Activated B cell treated with CpG ODN at 0.5 μM for 24 hours (primary cell): Measurements from ENCODE around the gene PPP4C. TPM values are rescaled to one million over a fixed set of nuclear protein-coding genes. Genes with fewer than 3 reads are reported as not detected.
A peak's percentile ranks its signal among the peaks of the same experiment; 100 is the strongest.
"Not testable (repeated sequence)": the region's sequence is repeated elsewhere in the genome, so short reads cannot be mapped to it uniquely, and the experiment has no call there.

ENCODE experiments used
- ATAC-seq: fragments of 200-7000 bp; cut with Tn5 transposase; one replicate; pipeline ENCODE4 v1.10.0; 2021; ENCODE audit warnings: low read depth, mild to moderate bottlenecking, moderate library complexity
- CTCF ChIA-PET: fragments of 350-600 bp; sonication (Branson Sonifier 250); formaldehyde crosslinking; loops from one replicate; lab custom pipeline; 2021; ENCODE audit warnings: antibody characterized with exemption; lab: Charles Lee
- POLR2A ChIA-PET: fragments of 350-600 bp; sonication (Branson Sonifier 250); formaldehyde crosslinking; loops from one replicate; lab custom pipeline; 2021; ENCODE audit warnings: antibody characterized with exemption; lab: Charles Lee
- DNase-seq: peaks from one replicate; pipeline ENCODE4 v3.0.0; 2022
- H3K27ac Mint-ChIP-seq: one replicate; pipeline ENCODE4 v1.8.0; 2020; ENCODE audit warnings: mixed read lengths
- H3K27me3 Mint-ChIP-seq: one replicate; pipeline ENCODE4 v1.8.0; 2021; ENCODE audit warnings: mixed read lengths
- H3K36me3 Mint-ChIP-seq: one replicate; pipeline ENCODE4 v1.8.0; 2021; ENCODE audit warnings: low read depth, mixed read lengths
- H3K4me1 Mint-ChIP-seq: one replicate; pipeline ENCODE4 v1.8.0; 2021; ENCODE audit warnings: mixed read lengths
- H3K4me3 Mint-ChIP-seq: one replicate; pipeline ENCODE4 v1.8.0; 2020; ENCODE audit warnings: mild to moderate bottlenecking, mixed read lengths
- H3K9me3 Mint-ChIP-seq: one replicate; pipeline ENCODE4 v1.8.0; 2020; ENCODE audit warnings: mixed read lengths
- intact Hi-C: fragments of 100-400 bp; cut with micrococcal nuclease; formaldehyde crosslinking; loops from one replicate; pipeline ENCODE4 v1.15.1; 2024
- total RNA-seq: library from RNA; stranded (reverse); gene quantifications from 2 replicates; pipeline ENCODE4 v1.2.3, GENCODE V29; 2022
- TF ChIP-seq, protein P1 (sequence below): fragments of 200-600 bp; IDR thresholded peaks from one replicate; pipeline ENCODE4 v1.8.0; 2022; ENCODE audit warnings: antibody characterized with exemption, mild to moderate bottlenecking

The PPP4C gene
- total RNA-seq, 1 donor from 2014 or later: 124 TPM

DNA sequence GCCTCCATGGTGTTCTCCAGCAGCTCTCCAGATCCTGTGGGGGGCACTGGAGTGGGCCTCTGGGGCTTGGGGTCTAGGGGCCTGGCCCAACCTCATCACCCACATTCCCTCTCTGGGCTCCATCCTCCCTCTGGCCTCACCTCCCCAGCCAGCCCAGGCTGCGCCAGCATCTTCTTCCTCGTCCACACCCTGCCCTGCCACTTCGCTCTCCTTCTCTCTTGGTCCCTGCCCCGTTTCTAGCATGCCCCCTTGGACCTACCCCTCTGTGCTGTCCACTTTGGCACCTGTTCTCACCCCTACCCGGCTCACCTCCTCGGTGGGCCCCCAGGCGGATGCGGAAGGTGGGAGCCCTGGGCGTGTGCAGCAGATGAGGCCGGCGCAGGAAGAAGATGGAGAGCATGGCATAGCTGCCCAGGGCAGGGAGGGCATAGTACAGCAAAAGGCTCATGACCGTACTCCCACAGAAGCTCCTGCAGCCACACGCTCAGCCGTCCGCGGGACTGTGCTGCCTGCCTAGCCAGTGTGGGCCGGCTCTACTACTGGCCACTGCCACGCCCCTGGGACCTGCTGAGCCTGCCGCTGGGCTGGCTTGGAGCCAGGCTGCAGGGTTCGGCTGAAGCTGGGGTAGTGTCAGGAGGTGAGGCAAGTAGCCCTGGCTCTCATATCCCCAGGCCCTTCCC lies 37.4 kb downstream of the PPP4C start, which contains the start of gene GDPD3:
Gene GDPD3, minus strand, starts transcription at position 507 of the 680 bp plus-strand sequence. Its CDS starts 59 bp downstream, at position 448.
- intact Hi-C loops: no loop called here
- ChIA-PET CTCF (interaction anchor here (1.7 kb wide), 1 partner anchor 21 kb away, joined by 9 read pairs; the partner anchor contains the start of gene TBX6), POLR2A (interaction anchor here (1.5 to 2.6 kb wide), 3 partner anchors 71 to 305 kb away, joined by 3 to 13 read pairs (median 8); partner anchors contain the start of gene CORO1A)
- Mint-ChIP-seq H3K27me3 (no peaks in the 10 kb centered on the region), H3K9me3 (no peaks in the 10 kb centered on the region), H3K4me3 (no peak within 1 kb of the TSS), H3K27ac (no peak within 1 kb of the TSS), H3K36me3 (peaks cover 35% of the 10 kb centered on the region), H3K4me1 (peaks cover 5% of the 10 kb centered on the region)
- ATAC-seq (no peak), DNase-seq (no peak)
- TF ChIP-seq, protein P1, sequence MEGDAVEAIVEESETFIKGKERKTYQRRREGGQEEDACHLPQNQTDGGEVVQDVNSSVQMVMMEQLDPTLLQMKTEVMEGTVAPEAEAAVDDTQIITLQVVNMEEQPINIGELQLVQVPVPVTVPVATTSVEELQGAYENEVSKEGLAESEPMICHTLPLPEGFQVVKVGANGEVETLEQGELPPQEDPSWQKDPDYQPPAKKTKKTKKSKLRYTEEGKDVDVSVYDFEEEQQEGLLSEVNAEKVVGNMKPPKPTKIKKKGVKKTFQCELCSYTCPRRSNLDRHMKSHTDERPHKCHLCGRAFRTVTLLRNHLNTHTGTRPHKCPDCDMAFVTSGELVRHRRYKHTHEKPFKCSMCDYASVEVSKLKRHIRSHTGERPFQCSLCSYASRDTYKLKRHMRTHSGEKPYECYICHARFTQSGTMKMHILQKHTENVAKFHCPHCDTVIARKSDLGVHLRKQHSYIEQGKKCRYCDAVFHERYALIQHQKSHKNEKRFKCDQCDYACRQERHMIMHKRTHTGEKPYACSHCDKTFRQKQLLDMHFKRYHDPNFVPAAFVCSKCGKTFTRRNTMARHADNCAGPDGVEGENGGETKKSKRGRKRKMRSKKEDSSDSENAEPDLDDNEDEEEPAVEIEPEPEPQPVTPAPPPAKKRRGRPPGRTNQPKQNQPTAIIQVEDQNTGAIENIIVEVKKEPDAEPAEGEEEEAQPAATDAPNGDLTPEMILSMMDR: no peak

DNA sequence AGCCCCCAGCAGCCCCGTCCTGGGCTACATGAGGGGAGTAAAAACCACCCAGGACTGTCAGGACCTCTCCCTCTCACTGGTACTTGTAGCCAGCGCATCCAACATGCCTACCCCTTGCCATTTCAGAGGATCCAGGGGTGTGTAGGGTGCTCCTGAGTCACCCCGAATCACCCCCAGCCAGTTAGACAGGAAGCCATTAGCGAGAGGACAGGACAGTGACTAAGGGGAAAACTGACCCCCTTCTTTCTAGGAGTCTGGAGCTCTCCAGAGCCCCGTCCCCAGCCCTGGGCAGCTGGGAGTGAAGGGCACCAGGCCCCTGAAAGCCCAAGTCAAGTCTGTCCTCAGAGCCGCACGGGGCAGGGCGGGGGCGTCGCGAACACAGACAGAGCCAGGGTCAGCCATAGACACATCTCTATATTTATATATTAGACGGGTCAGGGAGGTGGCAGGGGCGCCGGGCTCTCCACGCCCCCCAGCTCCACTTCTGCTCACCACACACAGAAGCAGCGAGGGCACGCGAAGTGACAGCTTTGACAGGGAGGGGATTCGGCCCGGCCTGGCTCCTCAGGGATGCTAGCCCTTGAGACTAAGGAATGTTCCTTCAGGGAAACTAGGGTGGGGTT lies 38.0 kb downstream of the PPP4C start:
- ATAC-seq (no peak), DNase-seq (no peak)
- H3K4me1 Mint-ChIP-seq: peaks cover 5% of the 10 kb centered on the region
- TF ChIP-seq, protein P1: no peak
- H3K27me3 Mint-ChIP-seq: no peaks in the 10 kb centered on the region
- ChIA-PET POLR2A (interaction anchor here (2.6 kb wide), 1 partner anchor 70 kb away, joined by 13 read pairs; the partner anchor contains the start of gene CORO1A), CTCF (no interaction called here)
- no peaks in the 10 kb centered on the region for H3K9me3 Mint-ChIP-seq
- intact Hi-C loops: no loop called here
- peaks cover 36% of the 10 kb centered on the region for H3K36me3 Mint-ChIP-seq
- H3K27ac Mint-ChIP-seq: no peak overlapping the region
- no peak overlapping the region for H3K4me3 Mint-ChIP-seq

DNA sequence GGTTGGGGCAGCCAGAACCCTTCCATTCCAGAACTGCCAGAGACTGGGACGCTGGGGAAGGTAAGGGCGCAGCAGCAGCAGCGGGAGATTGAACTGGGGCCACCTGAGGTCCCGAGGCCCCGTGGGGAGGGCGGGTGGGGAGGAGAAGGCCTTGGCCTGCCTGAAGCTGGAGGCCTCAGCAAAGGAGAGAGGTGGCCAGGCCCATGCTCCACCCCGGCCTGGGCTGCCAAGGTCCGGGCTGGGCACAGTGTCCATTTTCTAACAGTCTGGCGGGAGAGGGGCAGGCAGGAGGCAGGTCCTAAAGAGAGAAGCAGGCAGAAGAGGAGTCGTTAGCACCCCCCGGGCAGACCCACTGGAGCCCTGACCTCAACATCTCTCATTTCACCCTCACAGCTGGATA lies 38.6 kb downstream of the PPP4C start:
- no peaks in the 10 kb centered on the region for H3K9me3 Mint-ChIP-seq
- DNase-seq: no peak
- intact Hi-C loops: no loop called here
- ATAC-seq: no peak
- peaks cover 38% of the 10 kb centered on the region for H3K36me3 Mint-ChIP-seq
- ChIA-PET CTCF (interaction anchor here (1.4 kb wide), 1 partner anchor 22 kb away, joined by 3 read pairs; no protein-coding TSS in a partner anchor), POLR2A (interaction anchor here (3.1 kb wide), 1 partner anchor 69 kb away, joined by 9 read pairs; the partner anchor contains the start of gene CORO1A)
- TF ChIP-seq, protein P1: no peak
- no peak overlapping the region for H3K27ac Mint-ChIP-seq
- H3K27me3 Mint-ChIP-seq: no peaks in the 10 kb centered on the region
- peaks cover 7% of the 10 kb centered on the region for H3K4me1 Mint-ChIP-seq
- no peak overlapping the region for H3K4me3 Mint-ChIP-seq

DNA sequence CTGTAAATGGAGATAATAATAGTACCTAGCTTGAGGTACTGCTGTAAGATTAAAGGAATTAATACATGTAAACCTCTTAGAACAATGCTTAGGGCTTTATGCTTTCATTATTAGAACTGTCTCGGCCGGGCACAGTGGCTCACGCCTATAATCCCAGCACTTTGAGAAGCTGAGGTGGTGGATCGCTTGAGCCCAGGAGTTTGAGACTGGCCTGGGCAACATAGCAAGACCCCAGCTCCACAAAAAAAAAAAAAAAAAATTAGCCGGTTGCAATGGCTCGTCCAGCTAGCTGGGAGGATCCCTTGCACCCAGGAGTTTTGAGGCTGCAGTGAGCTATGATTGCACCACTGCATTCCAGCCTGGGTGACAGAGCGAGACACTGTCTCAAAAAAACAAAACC lies 39.0 kb downstream of the PPP4C start:
- ATAC-seq, intact Hi-C loops, H3K4me1 Mint-ChIP-seq, H3K9me3 Mint-ChIP-seq, H3K27ac Mint-ChIP-seq, DNase-seq, H3K27me3 Mint-ChIP-seq, H3K4me3 Mint-ChIP-seq: not testable (repeated sequence)
- H3K36me3 Mint-ChIP-seq: peaks cover 40% of the 10 kb centered on the region
- ChIA-PET POLR2A (interaction anchor here (0.7 to 3.1 kb wide), 2 partner anchors 9 to 69 kb away, joined by 7 to 9 read pairs; partner anchors contain the start of gene CORO1A), CTCF (interaction anchor here (1.4 kb wide), 1 partner anchor 23 kb away, joined by 3 read pairs; no protein-coding TSS in a partner anchor)

DNA sequence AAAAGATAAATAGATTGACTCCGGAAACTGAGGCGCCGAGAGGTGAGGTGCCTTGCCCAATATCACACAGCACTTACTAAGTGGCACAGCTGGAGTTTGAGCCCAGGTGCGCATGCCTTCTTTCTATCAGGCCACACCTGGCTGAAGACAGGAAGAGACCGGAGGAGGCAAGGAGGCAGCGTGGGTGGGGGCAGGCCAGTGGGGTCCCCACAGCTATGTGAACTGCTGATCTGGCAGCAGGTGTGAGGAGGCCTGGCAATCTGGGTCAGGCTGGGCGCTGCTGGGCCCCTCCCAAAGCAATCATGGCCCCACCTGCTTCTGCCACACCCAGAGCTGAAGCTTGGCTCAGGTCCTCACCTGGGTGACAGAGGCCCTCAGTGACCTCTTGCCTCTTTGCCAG lies 39.4 kb downstream of the PPP4C start:
- no peak for DNase-seq
- Mint-ChIP-seq H3K27me3 (no peaks in the 10 kb centered on the region), H3K9me3 (no peaks in the 10 kb centered on the region), H3K27ac (no peak overlapping the region), H3K4me1 (peaks cover 11% of the 10 kb centered on the region), H3K4me3 (no peak overlapping the region), H3K36me3 (peaks cover 40% of the 10 kb centered on the region)
- intact Hi-C loops: no loop called here
- CTCF ChIA-PET: interaction anchor here (1.4 kb wide), 1 partner anchor 23 kb away, joined by 3 read pairs; no protein-coding TSS in a partner anchor
- peak; percentile 18 for ATAC-seq
- POLR2A ChIA-PET: interaction anchor here (0.7 to 3.1 kb wide), 2 partner anchors 8 to 68 kb away, joined by 7 to 9 read pairs; partner anchors contain the start of gene CORO1A
- TF ChIP-seq, protein P1: no peak
